HK-2 (cell line): ENCODE measurements around the gene CRNKL1.

ENCODE experiments used
- DNase-seq: peaks from one replicate; pipeline ENCODE4 v3.0.0-alpha.2; 2018; ENCODE audit not compliant: unreplicated experiment

CRNKL1 gene

DNA sequence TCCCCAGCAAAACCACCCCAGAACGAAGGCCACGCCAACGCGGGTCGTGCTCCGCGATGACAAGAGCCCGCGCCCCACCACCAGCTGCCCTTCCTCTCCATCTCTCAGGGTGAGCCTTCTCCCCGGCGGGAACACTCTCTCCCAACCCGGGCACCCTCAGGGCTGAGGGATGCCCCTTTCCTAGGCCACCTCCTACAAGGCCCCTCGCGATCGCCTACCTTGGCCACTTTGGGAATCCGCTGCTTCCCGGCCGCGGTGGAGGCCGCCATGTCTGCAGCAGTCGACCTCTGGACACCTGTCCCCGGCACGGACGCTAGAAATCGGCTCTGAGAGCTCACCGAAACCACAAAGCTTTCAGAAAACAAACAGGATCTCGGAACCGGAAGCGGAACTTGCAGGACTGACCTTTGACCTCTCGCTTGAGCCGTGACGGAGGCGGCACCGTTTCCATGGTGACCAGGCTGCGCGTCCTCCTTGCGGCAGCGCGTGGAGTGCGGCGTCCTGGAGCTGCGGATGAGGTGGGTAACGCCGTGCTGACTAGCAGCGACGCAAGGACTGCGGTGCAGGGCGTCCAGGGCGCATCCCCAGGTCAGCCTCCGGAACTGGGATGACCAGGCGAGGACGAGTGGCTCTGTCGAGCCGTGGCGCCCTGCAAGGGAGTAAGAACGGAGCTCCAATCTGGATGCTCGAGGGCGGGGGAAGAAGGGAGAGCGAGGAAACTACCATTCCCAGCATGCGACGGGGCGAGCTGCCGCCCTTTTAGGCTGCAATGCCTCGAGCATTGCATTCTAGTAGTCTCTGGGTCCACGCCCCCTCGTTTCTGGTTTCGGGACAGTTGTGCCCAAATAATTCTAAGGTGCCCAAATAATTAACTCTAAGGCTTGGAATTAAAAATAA, at the start of gene CRNKL1, which contains the start of gene CFAP61:
CRNKL1 (minus strand) TSS at position 393 of the 897 bp plus-strand sequence; CDS start at position 269, 124 bp downstream.
CFAP61 (plus strand) TSS at position 459 of the 897 bp plus-strand sequence. CDS start 4,122 bp downstream, outside the sequence.
- DNase-seq: peak; percentile 98

DNA sequence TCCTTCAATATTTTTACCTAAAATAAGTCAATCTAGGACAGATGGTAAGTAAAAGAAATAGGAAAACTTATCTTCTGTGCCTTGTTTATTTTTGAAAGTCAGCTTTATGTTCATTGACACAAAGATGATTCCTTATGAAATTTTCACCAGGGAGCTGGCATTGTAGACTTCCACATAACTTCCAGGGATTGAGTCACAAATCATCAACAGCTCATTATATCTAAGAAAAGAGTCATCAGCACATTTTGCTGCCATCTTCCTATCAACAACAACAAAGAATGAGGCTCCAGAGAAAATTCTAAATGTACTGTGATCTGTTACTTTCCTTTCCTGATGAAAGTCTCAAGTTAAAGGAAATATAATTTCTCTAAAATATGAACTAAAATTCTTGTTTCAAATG, 48.6 kb upstream of the CRNKL1 start:
- no peak for DNase-seq

DNA sequence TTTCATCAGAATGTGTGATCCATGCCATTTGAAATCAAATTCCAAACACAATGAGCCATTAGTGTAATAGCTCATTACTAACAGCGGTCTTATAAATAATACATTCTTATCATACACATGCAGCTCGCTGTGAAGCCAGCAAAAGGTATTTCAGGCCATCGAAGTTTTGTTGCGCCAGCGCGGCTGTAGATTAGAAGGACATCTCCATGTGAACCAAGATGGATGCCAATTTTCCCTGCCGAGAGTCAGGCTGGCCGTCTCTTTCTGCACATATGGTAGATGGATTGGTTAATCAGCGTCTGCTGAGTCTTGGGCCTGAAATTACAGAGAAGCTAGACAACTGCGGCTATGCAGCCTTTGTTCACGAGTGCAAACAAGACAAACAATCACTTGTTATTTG, 44.2 kb upstream of the CRNKL1 start:
- no peak for DNase-seq

DNA sequence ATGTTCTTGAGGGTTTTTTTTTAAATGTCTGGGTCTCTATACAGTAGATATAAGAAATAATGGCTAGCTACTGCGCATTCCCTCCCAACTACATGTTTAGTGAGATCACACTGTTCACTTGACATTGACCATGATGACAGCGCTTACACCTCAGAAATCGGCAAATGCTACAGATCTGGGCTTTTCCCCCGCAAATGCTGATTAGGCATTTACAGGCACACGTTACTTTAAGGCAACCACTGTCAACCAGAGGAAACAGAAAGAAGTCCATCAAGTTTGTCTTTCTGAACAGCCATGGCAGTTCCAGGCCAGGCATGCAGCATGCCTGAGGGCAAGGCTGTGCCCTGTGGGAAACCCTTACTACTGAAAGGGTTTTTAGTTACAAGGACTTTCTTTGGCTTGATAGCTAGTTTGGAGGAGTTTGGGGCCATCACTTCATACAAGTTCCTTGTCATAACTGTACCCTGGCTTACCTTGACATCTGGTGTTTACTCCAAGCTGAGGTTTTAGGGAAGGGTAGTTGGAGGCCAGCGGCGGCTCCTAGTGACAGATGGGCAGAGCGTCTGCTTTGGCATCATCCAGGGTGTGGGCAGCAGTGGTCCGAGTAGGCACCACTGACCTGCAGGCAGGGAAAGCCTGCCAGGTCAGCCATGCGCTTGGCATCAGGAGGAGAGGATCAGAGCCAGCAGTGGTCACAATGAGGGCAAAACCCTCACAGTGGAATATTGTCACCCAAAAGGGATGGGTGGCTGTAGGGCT, 43.0 kb upstream of the CRNKL1 start:
- no peak for DNase-seq

DNA sequence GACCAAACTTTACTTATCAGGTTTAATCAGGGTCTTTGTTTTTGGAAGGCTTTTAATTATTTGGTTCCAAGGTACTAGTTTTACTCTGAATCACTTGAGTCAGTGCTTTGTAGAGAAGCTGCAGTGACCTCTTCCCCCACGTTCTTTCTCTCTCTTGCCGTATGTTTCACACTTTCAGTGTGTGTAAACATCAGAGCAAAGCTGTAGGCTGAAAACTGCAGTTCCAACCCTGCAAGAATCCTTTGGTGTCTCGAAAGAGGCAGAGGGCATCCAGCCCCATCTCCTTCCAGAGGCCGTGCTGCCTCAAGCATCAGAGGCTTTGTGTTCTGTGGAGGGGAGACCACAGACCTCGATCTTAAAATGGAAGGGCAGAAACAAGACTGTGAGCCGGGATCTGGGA, 42.1 kb upstream of the CRNKL1 start:
- no peak for DNase-seq

DNA sequence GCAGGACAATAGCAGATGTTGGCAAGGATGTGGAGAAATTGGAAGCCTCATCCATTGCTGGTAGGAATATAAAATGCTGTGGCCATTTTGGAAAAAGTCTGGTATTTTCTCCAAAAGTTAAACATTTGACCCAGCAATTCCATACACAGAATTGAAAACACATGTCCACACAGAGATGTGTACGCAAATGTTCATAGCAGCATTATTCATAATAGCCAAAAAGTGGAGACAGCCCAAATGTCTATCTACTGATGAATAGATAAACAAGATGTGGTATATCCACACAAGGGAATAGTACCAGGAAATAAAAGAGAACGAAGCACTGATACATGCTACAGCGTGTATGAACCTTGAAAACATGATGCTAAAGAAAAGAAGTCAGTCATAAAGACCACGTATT, 40.6 kb upstream of the CRNKL1 start:
- DNase-seq: no peak

DNA sequence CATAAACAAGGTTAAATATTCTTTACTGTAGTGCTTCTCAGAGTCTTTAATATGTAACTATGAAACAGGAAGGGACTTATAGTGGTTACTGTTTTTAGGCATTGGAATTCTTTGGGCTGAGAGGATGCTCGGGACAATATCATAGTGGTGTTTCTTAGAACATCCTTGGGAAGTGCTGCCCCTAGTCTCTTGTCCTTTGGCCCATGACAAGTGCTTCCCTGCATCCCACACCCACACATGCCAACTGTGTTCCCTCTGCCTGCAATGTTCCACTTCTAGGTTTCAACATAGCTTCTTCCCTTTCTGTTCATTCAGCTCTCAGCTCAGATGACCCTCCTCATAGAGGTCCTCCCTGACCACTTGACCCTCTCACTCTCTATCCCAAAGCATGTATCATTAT, 37.7 kb upstream of the CRNKL1 start:
- DNase-seq: no peak

DNA sequence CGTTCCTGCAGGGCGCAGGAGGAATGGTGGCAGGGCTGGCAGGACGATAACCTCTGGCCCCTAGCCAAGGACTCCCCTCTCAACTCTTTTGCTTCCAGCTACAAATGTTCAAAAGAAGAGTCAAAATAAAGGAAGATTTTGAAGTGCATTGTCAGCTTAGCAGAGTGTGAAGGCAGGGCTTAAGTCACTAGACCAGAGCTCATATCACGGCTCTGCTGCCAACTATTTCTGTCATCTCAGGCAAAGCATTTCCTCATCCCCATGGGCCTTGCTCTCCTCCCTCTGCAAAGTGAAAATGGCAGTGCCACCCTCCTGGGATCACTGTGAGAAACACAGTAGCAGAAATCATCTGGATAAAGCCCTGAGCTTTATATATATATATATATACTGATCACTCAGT, 36.8 kb upstream of the CRNKL1 start:
- DNase-seq: no peak

DNA sequence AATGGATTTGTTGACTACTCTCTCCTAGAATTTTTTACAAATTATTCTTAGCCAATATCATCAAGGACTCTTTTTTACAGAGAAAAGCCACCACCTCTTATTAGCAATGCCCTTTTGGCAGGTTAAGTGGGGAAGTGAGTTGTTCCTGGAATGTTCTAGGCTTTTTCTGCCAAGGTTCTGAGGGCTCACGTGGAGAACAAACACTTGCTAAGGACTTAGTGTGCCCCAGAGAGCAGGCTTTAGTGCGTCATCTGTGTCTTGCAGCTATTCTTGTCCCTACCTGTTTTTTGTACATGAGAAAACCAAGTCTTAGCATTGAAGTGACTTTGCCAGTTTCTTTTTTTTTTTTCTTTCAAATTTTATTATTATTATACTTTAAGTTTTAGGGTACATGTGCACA, 33.5 kb upstream of the CRNKL1 start:
- DNase-seq: no peak

DNA sequence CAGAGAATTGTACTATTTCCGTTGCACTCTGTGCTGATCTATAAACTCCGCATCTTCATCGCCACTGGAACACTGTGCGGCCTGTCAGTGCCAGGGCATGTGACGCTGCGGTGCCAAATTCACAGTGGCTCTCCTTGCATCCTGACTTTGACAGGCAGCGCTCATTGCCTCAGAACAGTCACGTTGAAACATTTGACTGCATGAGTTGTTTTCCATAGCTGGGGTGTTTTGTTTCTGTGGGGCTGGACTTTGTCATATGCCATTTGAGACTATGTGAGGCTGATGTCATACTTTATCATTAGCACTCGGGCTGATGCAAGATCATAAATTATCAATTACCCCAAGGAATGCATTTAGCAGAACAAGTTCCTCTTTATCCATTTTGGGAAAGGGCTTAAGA, 32.8 kb upstream of the CRNKL1 start:
- DNase-seq: no peak

DNA sequence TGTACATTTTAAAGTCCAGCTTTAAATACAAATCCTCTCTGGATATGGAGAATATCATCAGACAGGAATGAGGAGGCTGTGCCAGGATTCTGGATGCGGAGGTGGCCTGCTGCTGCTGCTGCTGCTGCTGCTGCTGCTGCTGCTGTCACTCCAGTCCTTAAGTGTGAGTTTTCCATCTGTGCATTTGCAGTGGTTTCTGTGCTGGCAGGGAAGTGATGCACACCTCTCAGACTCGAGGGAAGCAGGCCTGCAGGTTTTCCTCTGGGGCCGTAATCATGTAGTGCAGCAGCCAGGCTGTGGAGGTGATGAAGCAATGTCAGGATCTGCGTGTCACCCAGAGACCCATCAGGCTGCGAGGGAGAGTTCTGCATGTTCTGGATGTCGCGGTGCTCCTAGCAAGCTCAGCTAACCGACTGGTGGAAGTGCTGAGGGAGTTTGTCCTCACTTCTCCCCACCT, 32.1 kb upstream of the CRNKL1 start:
- no peak for DNase-seq

DNA sequence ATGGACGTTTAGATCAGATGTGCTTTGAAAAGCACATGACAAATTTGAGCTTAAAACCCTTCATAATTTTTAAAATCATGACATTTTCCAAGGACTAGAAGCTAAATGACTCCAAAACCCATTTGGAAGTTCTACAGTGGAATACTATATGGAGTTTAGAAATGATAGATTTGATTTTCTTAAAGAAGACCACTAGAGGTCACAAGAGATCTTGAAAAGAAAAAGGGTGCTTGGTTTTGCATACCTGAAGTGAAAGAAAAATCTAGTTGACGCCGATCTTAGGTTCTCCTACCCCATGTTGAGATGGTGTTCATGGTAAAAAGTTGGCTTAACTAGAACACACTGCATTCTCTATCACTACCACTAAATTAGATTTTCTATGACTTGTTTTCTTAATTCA, 31.5 kb upstream of the CRNKL1 start:
- DNase-seq: no peak

DNA sequence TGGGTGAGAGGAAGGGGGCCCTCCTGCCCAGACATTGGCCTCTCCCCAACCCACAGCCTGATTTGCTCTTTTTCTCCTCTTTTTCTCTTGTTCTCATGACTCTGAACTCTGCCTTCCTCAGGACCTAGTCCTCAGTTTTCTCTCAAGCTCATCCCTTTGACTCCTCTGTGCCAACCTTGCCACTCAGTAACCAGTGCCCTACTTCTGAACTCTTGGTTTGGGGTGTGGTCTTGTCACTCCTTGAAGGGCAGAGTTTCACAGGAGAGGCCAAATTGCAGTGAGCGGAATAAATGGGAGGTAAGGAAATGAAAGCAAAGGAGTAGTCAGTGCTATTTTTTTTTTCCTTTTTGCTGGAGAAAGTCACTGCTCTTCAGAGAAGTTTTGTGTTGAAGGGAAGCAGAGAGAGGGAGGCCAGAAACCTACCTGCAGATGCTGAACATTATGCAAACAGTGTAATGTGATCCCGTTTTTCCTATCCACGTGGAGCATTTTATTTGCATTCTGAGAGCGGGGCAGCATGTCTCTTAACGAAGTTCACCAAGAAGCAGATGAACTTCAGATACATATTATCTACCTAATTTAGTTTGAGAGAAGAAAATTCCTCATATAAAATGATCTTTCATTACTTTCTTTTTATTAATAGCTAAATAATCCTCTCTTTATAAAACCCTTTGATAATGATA, 27.0 kb upstream of the CRNKL1 start:
- DNase-seq: no peak

DNA sequence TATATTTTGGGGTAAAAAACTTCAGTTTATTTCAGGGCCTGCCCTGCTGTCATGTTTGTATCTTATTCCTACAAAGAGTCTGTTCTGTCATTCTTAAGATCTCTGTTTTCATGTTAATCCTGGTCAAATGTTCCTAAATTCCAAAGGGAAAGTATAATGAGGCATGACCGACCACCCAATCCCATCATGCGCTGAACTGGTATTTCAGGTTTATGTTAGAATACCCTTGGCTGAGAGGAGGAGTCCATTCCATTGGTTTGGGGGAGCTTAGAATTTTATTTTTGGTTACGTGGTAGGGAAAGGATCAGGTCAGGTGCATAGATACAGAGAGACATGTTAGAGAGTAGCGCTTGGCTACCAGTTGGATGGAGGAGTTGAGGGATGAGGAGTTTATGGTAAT, 25.8 kb upstream of the CRNKL1 start:
- no peak for DNase-seq

DNA sequence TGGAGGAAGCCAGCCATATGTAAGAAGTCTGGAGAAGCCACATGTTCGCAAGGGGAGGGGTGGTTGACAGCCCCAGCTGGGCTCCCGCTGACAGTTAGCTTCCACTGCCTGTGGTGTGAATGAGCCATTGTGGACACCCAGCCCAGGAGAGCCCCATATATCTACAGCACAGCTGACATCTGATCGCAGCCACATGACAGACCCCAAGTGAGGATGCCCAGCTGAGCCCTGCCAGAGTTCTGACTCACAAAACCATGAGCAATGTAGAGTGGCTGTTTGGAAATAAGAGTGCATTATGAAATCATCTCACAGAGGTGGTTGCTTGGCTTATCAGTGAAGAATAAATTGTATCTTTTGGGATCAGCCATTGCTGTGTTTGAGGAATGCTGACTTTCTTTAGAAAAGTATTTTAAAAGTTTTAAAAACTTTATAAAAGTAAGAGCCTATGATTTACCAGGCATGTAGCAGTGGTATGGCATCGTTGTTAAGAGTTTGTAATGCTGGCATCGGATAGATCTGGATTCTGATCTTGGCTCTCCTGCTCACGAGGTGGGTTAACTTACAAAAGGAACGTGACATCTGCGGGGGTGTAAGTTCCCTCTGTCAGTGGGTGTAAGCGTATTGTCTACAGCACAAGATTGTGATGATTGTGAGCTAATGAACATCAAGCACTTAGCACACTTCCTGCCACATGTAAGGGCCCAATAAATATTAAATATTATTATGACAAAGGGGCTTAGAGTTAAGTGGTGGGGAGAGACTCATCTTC, 24.2 kb upstream of the CRNKL1 start:
- DNase-seq: peak; percentile 16

DNA sequence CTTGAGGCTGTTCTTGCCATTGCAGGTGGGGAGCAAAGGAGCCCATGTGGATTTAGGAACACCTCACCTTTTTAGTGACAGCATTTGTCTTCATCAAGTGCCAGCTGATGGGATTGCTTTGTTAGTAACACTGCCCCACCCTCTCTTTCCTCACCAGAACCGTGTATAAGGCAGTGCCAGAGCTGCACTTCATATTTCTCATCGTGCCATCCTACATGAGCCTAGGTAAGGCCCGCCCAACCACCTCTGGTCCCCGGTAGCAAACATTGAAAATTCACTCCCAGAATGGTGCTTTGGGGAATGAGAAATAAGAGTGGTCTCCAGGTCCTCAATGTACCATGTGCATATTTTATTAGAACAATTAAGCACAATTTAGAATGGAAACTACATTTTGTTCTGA, 22.8 kb upstream of the CRNKL1 start:
- no peak for DNase-seq

DNA sequence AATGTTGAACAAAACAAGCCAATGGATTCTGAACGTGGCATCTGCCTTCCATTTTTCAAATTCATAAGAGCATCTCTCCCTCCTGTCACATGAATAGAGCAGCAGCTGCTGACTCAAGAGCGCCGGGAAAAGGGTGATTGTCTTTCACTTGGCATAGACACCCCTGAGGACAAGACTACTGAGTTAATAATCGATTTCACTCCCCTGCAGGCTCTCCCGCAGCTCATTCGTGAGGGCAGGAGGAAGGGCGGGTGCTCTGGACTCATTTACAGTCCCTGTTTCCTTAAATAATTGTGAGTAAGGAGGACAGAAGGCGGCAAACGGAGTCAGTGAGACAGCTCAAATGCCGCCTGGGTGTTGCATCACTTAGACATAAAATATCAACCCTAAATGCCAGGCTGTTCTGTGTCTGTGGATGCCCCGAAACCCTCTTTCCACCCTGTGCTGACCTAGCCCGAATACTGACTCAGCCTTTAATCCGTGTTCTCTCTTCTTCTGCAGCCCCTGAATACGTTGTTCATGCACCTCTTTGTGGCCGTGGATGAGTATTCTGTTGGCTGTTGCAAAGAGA, 21.6 kb upstream of the CRNKL1 start:
- DNase-seq: peak; percentile 21

DNA sequence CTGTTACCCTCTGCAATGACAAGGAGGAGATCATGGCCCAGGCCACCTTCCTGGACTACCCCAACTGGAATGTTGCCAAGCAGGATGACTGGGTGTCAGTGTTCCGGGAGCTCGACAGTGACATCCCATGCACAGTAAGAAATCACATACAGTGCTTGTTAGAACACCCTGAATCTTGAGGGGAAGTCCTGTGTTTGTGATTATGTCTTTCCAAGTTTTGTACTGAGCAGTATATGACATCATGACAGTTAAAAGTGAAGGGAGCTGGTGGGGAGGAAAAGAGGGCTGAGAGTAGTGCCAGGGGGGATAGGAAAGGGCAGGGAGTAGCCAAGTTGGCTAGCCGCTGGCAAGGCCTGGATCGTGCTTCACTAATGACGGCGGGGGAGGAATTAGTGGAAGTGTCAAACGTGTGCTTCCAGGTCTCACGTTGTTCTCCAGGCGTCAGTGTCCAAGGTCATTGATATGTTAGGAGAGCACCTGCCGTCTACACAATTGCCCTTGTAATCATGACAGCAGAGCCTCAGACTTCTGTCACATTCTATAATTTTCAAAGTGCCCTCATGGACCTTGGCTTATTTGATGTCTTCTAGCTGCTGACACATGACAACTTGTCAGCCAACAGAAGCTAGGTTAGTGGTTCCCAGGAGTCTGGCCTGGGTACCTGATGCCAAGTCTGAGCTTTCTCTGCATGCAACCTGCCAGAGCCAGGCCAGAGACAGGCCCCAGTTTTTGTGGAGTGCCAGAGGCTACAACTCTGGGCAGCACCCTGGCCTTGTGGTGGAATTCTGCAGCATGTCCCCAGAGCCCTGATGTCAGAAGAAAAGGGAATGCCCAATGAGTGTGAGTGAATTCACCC, 18.8 kb upstream of the CRNKL1 start:
- no peak for DNase-seq

DNA sequence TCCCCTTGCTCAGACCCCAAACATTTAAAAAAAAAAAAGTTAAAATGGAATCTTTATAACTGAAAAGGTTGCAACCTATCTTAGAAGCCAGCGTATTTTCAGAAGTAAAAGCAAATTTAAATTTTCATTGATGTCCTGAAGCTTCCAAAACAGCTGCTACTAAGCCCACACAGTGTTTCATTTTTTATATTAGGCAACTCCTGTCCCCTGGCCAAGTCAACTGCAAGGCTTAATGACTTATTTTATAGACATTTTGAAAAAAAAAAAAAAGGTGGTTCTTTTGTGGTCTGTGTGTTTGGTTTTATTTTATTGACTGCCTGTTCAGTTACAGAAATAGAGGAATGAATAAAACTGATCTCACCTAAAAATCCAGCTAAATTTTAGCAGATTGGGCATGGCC, 13.1 kb upstream of the CRNKL1 start:
- no peak for DNase-seq
